Testis (tissue), 2 donors: ENCODE data around the gene MAGI1.

ENCODE experiments used
- CTCF ChIP-seq, 3 experiments: fragments of 450-650 bp in 2 of 3; fragments of 200-600 bp in 1 of 3; sonication (generic) in 1 of 3; IDR thresholded peaks; one replicate each; pipeline ENCODE4 v1.5.1; 2016 to 2019; ENCODE audit warnings: antibody characterized with exemption in 3 of 3, mild to moderate bottlenecking in 2 of 3, moderate library complexity in 1 of 3
- POLR2A ChIP-seq: fragments of 450-650 bp; IDR thresholded peaks from one replicate; pipeline ENCODE4 v1.6.1; 2017; ENCODE audit warnings: antibody characterized with exemption, mild to moderate bottlenecking, moderate library complexity

GRCh38 chr3:65672871-65673815, 365.6 kb downstream of the MAGI1 start:
- TF ChIP-seq CTCF (IDR thresholded peaks at IDR 0.05) (peak; percentile 17 to 72 (median 40)), POLR2A (no peak)
